GM19328 (cell line): Measurements from ENCODE around the gene MALRD1.

Source experiments
- ATAC-seq: cut with Tn5 transposase; IDR thresholded peaks from one replicate; pipeline ENCODE4 v1.9.1; 2021; ENCODE audit warnings: mild to moderate bottlenecking, moderate library complexity; ENCODE audit not compliant: unreplicated experiment

The MALRD1 gene

GRCh38 chr10:19048489-19048888 lies at the start of gene MALRD1:
MALRD1 (plus strand) TSS chr10:19048801; CDS start chr10:19048939, 138 bp downstream.
- ATAC-seq = no peak

GRCh38 chr10:19003341-19003740 lies 45.3 kb upstream of the MALRD1 start:
- ATAC-seq = no peak

- no peak for ATAC-seq
Observed at GRCh38 chr10:19012111-19012510, 36.5 kb upstream of the MALRD1 start.

- no peak for ATAC-seq
Observed at GRCh38 chr10:19014034-19014433, 34.6 kb upstream of the MALRD1 start.

GRCh38 chr10:19014498-19014897 lies 34.1 kb upstream of the MALRD1 start:
- no peak for ATAC-seq

GRCh38 chr10:19017116-19017890 lies 31.3 kb upstream of the MALRD1 start:
- no peak for ATAC-seq

- ATAC-seq = no peak
Observed at GRCh38 chr10:19021162-19021561, 27.4 kb upstream of the MALRD1 start.

- no peak for ATAC-seq
Observed at GRCh38 chr10:19024611-19025010, 24.0 kb upstream of the MALRD1 start.

- ATAC-seq = no peak
Observed at GRCh38 chr10:19031763-19032162, 16.8 kb upstream of the MALRD1 start.

GRCh38 chr10:19033741-19034140 lies 14.9 kb upstream of the MALRD1 start:
- ATAC-seq = no peak

- no peak for ATAC-seq
Observed at GRCh38 chr10:19041171-19041570, 7.4 kb upstream of the MALRD1 start.

- ATAC-seq = no peak
Observed at GRCh38 chr10:19043431-19043830, 5.2 kb upstream of the MALRD1 start.

GRCh38 chr10:19046679-19047078 lies 1.9 kb upstream of the MALRD1 start:
- no peak for ATAC-seq

GRCh38 chr10:19048891-19049290 lies 290 bp downstream of the MALRD1 start:
- ATAC-seq = no peak

GRCh38 chr10:19049567-19049966 lies 966 bp downstream of the MALRD1 start:
- ATAC-seq = no peak

GRCh38 chr10:19054289-19054835 lies 5.8 kb downstream of the MALRD1 start:
- ATAC-seq = no peak

GRCh38 chr10:19058046-19058445 lies 9.4 kb downstream of the MALRD1 start:
- no peak for ATAC-seq

- ATAC-seq = no peak
Observed at GRCh38 chr10:19063986-19064385, 15.4 kb downstream of the MALRD1 start.

GRCh38 chr10:19071946-19072345 lies 23.3 kb downstream of the MALRD1 start:
- no peak for ATAC-seq

GRCh38 chr10:19077276-19077675 lies 28.7 kb downstream of the MALRD1 start:
- no peak for ATAC-seq

- no peak for ATAC-seq
Observed at GRCh38 chr10:19096501-19097073, 48.0 kb downstream of the MALRD1 start.

- ATAC-seq = no peak
Observed at GRCh38 chr10:19097151-19097550, 48.5 kb downstream of the MALRD1 start.
